Mesenchymal stem cell (in vitro differentiated cells and primary cell): ENCODE measurements around the gene SLC46A3. TPM values are rescaled to one million over a fixed set of nuclear protein-coding genes. Genes with fewer than 3 reads are reported as not detected.

Source experiments
- DNase-seq: peaks from one replicate; pipeline ENCODE4 v3.0.0-alpha.2; 2013
- H2AFZ ChIP-seq: one replicate; pipeline ENCODE4 v1.6.1; 2013; ENCODE audit warnings: low read depth, mild to moderate bottlenecking, control low read depth, inconsistent platforms, low read length, moderate library complexity
- H2AK5ac ChIP-seq: 2 replicates; pipeline ENCODE4 v1.6.1; 2013; ENCODE audit warnings: low read length, moderate library complexity, mild to moderate bottlenecking, inconsistent platforms; ENCODE audit not compliant: severe bottlenecking
- H2BK120ac ChIP-seq: one replicate; pipeline ENCODE4 v1.6.1; 2013; ENCODE audit warnings: low read depth, mild to moderate bottlenecking, inconsistent platforms, low read length, moderate library complexity
- H2BK12ac ChIP-seq, 2 experiments: one replicate each; pipeline ENCODE4 v1.6.1; 2013; ENCODE audit warnings: inconsistent platforms in 2 of 2, low read length in 2 of 2, mild to moderate bottlenecking in 2 of 2, moderate library complexity in 2 of 2, control low read depth in 1 of 2
- H2BK15ac ChIP-seq: one replicate; pipeline ENCODE4 v1.6.1; 2013; ENCODE audit warnings: mild to moderate bottlenecking, low read depth, inconsistent platforms; ENCODE audit not compliant: poor library complexity, severe bottlenecking
- H2BK5ac ChIP-seq: 2 replicates; pipeline ENCODE4 v1.6.1; 2013; ENCODE audit warnings: low read depth, mild to moderate bottlenecking, low read length, control low read depth, inconsistent platforms; ENCODE audit not compliant: poor library complexity, severe bottlenecking
- H3K14ac ChIP-seq, 2 experiments: one replicate each; pipeline ENCODE4 v1.6.1; 2013; ENCODE audit warnings: inconsistent platforms in 2 of 2, low read length in 2 of 2, control low read depth in 1 of 2, mild to moderate bottlenecking in 1 of 2, moderate library complexity in 1 of 2
- H3K18ac ChIP-seq, 2 experiments: one replicate each; pipeline ENCODE4 v1.6.1; 2013; ENCODE audit warnings: inconsistent platforms in 2 of 2, low read length in 2 of 2, control low read depth in 1 of 2, low read depth in 1 of 2, mild to moderate bottlenecking in 1 of 2
- H3K23ac ChIP-seq, 2 experiments: one replicate each; pipeline ENCODE4 v1.6.1; 2013; ENCODE audit warnings: inconsistent platforms in 2 of 2, low read length in 2 of 2, mild to moderate bottlenecking in 2 of 2, moderate library complexity in 2 of 2, control low read depth in 1 of 2
- H3K27ac ChIP-seq: 2 replicates; pipeline ENCODE4 v1.5.1; 2013; ENCODE audit warnings: mild to moderate bottlenecking, moderate library complexity, low read length, control low read depth, inconsistent platforms; ENCODE audit not compliant: poor library complexity, severe bottlenecking
- H3K27me3 ChIP-seq, 2 experiments: 2 replicates each; pipeline versions ENCODE4 v1.6.1 to v1.7.0; 2013; ENCODE audit warnings: low read length in 2 of 2, mild to moderate bottlenecking in 2 of 2, moderate library complexity in 2 of 2, control low read depth in 1 of 2, inconsistent platforms in 1 of 2; ENCODE audit not compliant: control insufficient read depth in 1 of 2, insufficient read depth in 1 of 2
- H3K36me3 ChIP-seq, 2 experiments: 2 replicates each; pipeline versions ENCODE4 v1.6.1 to v1.7.0; 2013; ENCODE audit warnings: low read length in 2 of 2, control low read depth in 1 of 2, inconsistent platforms in 1 of 2, low read depth in 1 of 2, mild to moderate bottlenecking in 1 of 2; ENCODE audit not compliant: insufficient read depth in 2 of 2, control insufficient read depth in 1 of 2
- H3K4ac ChIP-seq, 2 experiments: one replicate each; pipeline ENCODE4 v1.6.1; 2013; ENCODE audit warnings: inconsistent platforms in 2 of 2, low read length in 2 of 2, mild to moderate bottlenecking in 2 of 2, moderate library complexity in 2 of 2, control low read depth in 1 of 2, low read depth in 1 of 2
- H3K4me1 ChIP-seq: 2 replicates; pipeline ENCODE4 v1.6.1; 2013; ENCODE audit warnings: low read depth, low read length, control low read depth; ENCODE audit not compliant: control insufficient read depth, insufficient read depth
- H3K4me2 ChIP-seq: 2 replicates; pipeline ENCODE4 v1.6.1; 2013; ENCODE audit warnings: low read length, mild to moderate bottlenecking, inconsistent platforms; ENCODE audit not compliant: poor library complexity, severe bottlenecking
- H3K4me3 ChIP-seq, 2 experiments: 2 replicates each; pipeline versions ENCODE4 v1.5.1 to v1.7.0; 2013; ENCODE audit warnings: low read length in 2 of 2, mild to moderate bottlenecking in 2 of 2, control low read depth in 1 of 2, low read depth in 1 of 2; ENCODE audit not compliant: insufficient read depth in 1 of 2
- H3K79me1 ChIP-seq: replicated peaks from 2 replicates; pipeline ENCODE4 v1.6.1; 2013; ENCODE audit warnings: mild to moderate bottlenecking, control low read depth, low read length, inconsistent platforms; ENCODE audit not compliant: poor library complexity, severe bottlenecking
- H3K9ac ChIP-seq: 2 replicates; pipeline ENCODE4 v1.7.0; 2013; ENCODE audit warnings: mild to moderate bottlenecking, low read length, moderate library complexity
- H3K9me3 ChIP-seq: 2 replicates; pipeline ENCODE4 v1.7.0; 2013; ENCODE audit warnings: mild to moderate bottlenecking, low read length; ENCODE audit not compliant: control insufficient read depth
- H4K8ac ChIP-seq: one replicate; pipeline ENCODE4 v1.6.1; 2013; ENCODE audit warnings: inconsistent platforms, mild to moderate bottlenecking, low read length, moderate library complexity
- H4K91ac ChIP-seq: one replicate; pipeline ENCODE4 v1.6.1; 2013; ENCODE audit warnings: mild to moderate bottlenecking, low read length, inconsistent platforms
- WGBS: methylation state at CpG from one replicate; pipeline ENCODE4 v1.1.7; 2013; ENCODE audit warnings: mixed read lengths; 5-methylcytosine and 5-hydroxymethylcytosine counted together
- small RNA-seq: library from polyadenylated mRNA; stranded (forward); fragments of <200 nt; extraction: miRNeasy Mini kit (QIAGEN cat#:217004); gene quantifications from one replicate; pipeline ENCODE3, GENCODE V24; 2013; ENCODE audit warnings: low read depth

Gene SLC46A3

GRCh38 chr13:28650284-28650683, 68.5 kb downstream of the SLC46A3 start:
- Histone ChIP-seq H2AK5ac (no peak overlapping the region), H3K4me1 (no peaks in the 10 kb centered on the region), H3K27me3 (no peaks in the 10 kb centered on the region), H4K8ac (no peak overlapping the region), H2BK15ac (no peak overlapping the region), H2BK12ac (no peak overlapping the region), H3K18ac (no peak overlapping the region), H4K91ac (no peak overlapping the region), H3K4me3 (no peak overlapping the region), H3K27ac (no peak overlapping the region), H3K23ac (no peak overlapping the region), H3K4ac (no peak overlapping the region), H3K36me3 (no peaks in the 10 kb centered on the region), H3K9ac (no peak overlapping the region), H3K79me1 (peaks cover 7% of the 10 kb centered on the region), H3K4me2 (no peak overlapping the region), H2BK120ac (no peak overlapping the region), H3K14ac (no peak overlapping the region), H3K9me3 (no peaks in the 10 kb centered on the region), H2AFZ (no peak overlapping the region), H2BK5ac (no peak overlapping the region)
- peak; percentile 58 for DNase-seq
- 75% methylated on average over 2 of the region's 2 CpGs for WGBS

Small RNAs within 50 kb of the gene (small RNA-seq; reads per million reads assigned to genes)
- not detected for gene RNU6-53P
